Natural killer cell (primary cell): Measurements from ENCODE around the gene SEPTIN8. TPM values are rescaled to one million over a fixed set of nuclear protein-coding genes. Genes with fewer than 3 reads are reported as not detected.
"Not testable (repeated sequence)": the region's sequence is repeated elsewhere in the genome, so short reads cannot be mapped to it uniquely, and the experiment has no call there.

ENCODE experiments used
- ATAC-seq, 3 donors: fragments of 150-1000 bp in 2 of 3; fragments of 200-7000 bp in 1 of 3; cut with Tn5 transposase; 1 replicate in 1 of 3; 2 replicates in 2 of 3; pipeline ENCODE4 v1.10.0; 2021; ENCODE audit warnings: mild to moderate bottlenecking in 2 of 3, moderate library complexity in 2 of 3
- DNase-seq, 2 donors: peaks; one replicate each; pipeline versions ENCODE4 v3.0.0 to v3.0.0-alpha.2; 2013 to 2021; ENCODE audit warnings: mixed read lengths in 1 of 2
- H3K27ac ChIP-seq: one replicate; pipeline ENCODE4 v1.5.1; 2013; ENCODE audit warnings: mild to moderate bottlenecking, low read length
- H3K27me3 ChIP-seq: one replicate; pipeline ENCODE4 v1.6.1; 2013; ENCODE audit warnings: low read length; ENCODE audit not compliant: control insufficient read depth, insufficient read depth
- H3K36me3 ChIP-seq: one replicate; pipeline ENCODE4 v1.6.1; 2013; ENCODE audit warnings: low read length; ENCODE audit not compliant: control insufficient read depth, insufficient read depth
- H3K4me1 ChIP-seq: one replicate; pipeline ENCODE4 v1.6.1; 2013; ENCODE audit warnings: low read length; ENCODE audit not compliant: control insufficient read depth, insufficient read depth
- H3K4me3 ChIP-seq: one replicate; pipeline ENCODE4 v1.5.1; 2013; ENCODE audit warnings: low read length
- H3K9me3 ChIP-seq: one replicate; pipeline ENCODE4 v1.6.1; 2013; ENCODE audit warnings: low read length; ENCODE audit not compliant: control insufficient read depth, insufficient read depth
- H3K27ac Mint-ChIP-seq, 2 donors: one replicate each; pipeline ENCODE4 v1.8.0; 2022; ENCODE audit warnings: mild to moderate bottlenecking in 2 of 2, mixed read lengths in 2 of 2, moderate library complexity in 1 of 2
- H3K27me3 Mint-ChIP-seq, 2 donors: one replicate each; pipeline ENCODE4 v1.8.0; 2022; ENCODE audit warnings: low read depth in 2 of 2, mixed read lengths in 2 of 2
- H3K36me3 Mint-ChIP-seq: one replicate; pipeline ENCODE4 v1.8.0; 2022; ENCODE audit warnings: mixed read lengths
- H3K4me1 Mint-ChIP-seq, 2 donors: one replicate each; pipeline ENCODE4 v1.8.0; 2022; ENCODE audit warnings: mixed read lengths in 2 of 2
- H3K4me3 Mint-ChIP-seq: one replicate; pipeline ENCODE4 v1.8.0; 2022; ENCODE audit warnings: mild to moderate bottlenecking, moderate library complexity, mixed read lengths
- H3K9me3 Mint-ChIP-seq, 2 donors: one replicate each; pipeline ENCODE4 v1.8.0; 2022; ENCODE audit warnings: mixed read lengths in 2 of 2
- WGBS: methylation state at CpG from one replicate; pipeline ENCODE4 v1.1.7; 2013; ENCODE audit warnings: missing lambda C conversion rate; ENCODE audit not compliant: insufficient coverage; 5-methylcytosine and 5-hydroxymethylcytosine counted together
- intact Hi-C: fragments of 100-400 bp; cut with micrococcal nuclease; formaldehyde crosslinking; loops from one replicate; pipeline ENCODE4 v1.14.2; 2022
- total RNA-seq, 4 donors: library from RNA; stranded (reverse); fragments of 120-200 nt in 1 of 4; gene quantifications; one replicate each; pipeline versions ENCODE4 v1.2.3 to v1.2.4, GENCODE V29; 2013 to 2022
- TF ChIP-seq, protein P1 (sequence below): fragments of 200-600 bp; IDR thresholded peaks from one replicate; pipeline ENCODE4 v1.8.0; 2022; ENCODE audit warnings: antibody characterized with exemption

SEPTIN8 gene
- total RNA-seq, 3 donors from 2014 or later (not counting 1 experiment from before 2014, with no cell fraction given), result 5.2 to 17.0 (median 9.4) TPM

GRCh38 chr5:132810605-132811004 is 33.6 kb upstream of the SEPTIN8 start:
- 91% methylated on average over 5 of the region's 5 CpGs for WGBS
- H3K4me1 Mint-ChIP-seq, result peaks cover 6 to 8% of the 10 kb centered on the region in 2 donors
- Histone ChIP-seq H3K27ac (no peak overlapping the region), H3K4me1 (peaks cover 3% of the 10 kb centered on the region), H3K9me3 (no peaks in the 10 kb centered on the region), H3K27me3 (peaks cover 16% of the 10 kb centered on the region), H3K4me3 (no peak overlapping the region), H3K36me3 (no peaks in the 10 kb centered on the region)
- ATAC-seq (no peak), DNase-seq (no peak)
- H3K4me3 Mint-ChIP-seq, result no peak overlapping the region
- H3K27me3 Mint-ChIP-seq, result peaks cover 45 to 63% of the 10 kb centered on the region in 2 donors
- H3K36me3 Mint-ChIP-seq, result no peaks in the 10 kb centered on the region
- TF ChIP-seq, protein P1, sequence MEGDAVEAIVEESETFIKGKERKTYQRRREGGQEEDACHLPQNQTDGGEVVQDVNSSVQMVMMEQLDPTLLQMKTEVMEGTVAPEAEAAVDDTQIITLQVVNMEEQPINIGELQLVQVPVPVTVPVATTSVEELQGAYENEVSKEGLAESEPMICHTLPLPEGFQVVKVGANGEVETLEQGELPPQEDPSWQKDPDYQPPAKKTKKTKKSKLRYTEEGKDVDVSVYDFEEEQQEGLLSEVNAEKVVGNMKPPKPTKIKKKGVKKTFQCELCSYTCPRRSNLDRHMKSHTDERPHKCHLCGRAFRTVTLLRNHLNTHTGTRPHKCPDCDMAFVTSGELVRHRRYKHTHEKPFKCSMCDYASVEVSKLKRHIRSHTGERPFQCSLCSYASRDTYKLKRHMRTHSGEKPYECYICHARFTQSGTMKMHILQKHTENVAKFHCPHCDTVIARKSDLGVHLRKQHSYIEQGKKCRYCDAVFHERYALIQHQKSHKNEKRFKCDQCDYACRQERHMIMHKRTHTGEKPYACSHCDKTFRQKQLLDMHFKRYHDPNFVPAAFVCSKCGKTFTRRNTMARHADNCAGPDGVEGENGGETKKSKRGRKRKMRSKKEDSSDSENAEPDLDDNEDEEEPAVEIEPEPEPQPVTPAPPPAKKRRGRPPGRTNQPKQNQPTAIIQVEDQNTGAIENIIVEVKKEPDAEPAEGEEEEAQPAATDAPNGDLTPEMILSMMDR, result no peak
- no peaks in the 10 kb centered on the region for H3K9me3 Mint-ChIP-seq
- intact Hi-C loops, result no loop called here
- no peak overlapping the region for H3K27ac Mint-ChIP-seq

GRCh38 chr5:132808866-132809265 is 31.8 kb upstream of the SEPTIN8 start:
- Histone ChIP-seq H3K27me3 (peaks cover 16% of the 10 kb centered on the region), H3K9me3 (no peaks in the 10 kb centered on the region), H3K27ac (no peak overlapping the region), H3K4me3 (no peak overlapping the region), H3K4me1 (peaks cover 3% of the 10 kb centered on the region), H3K36me3 (no peaks in the 10 kb centered on the region)
- DNase-seq (no peak), ATAC-seq (no peak)
- peaks cover 6 to 8% of the 10 kb centered on the region in 2 donors for H3K4me1 Mint-ChIP-seq
- no peaks in the 10 kb centered on the region for H3K36me3 Mint-ChIP-seq
- WGBS, result 71% methylated on average over 3 of the region's 3 CpGs
- H3K27ac Mint-ChIP-seq, result no peak overlapping the region
- intact Hi-C loops, result no loop called here
- TF ChIP-seq, protein P1, result no peak
- H3K4me3 Mint-ChIP-seq, result no peak overlapping the region
- H3K27me3 Mint-ChIP-seq, result peaks cover 48 to 72% of the 10 kb centered on the region in 2 donors
- no peaks in the 10 kb centered on the region for H3K9me3 Mint-ChIP-seq

GRCh38 chr5:132808448-132808847 is 31.4 kb upstream of the SEPTIN8 start:
- Histone ChIP-seq H3K36me3 (no peaks in the 10 kb centered on the region), H3K27ac (no peak overlapping the region), H3K4me1 (peaks cover 3% of the 10 kb centered on the region), H3K9me3 (no peaks in the 10 kb centered on the region), H3K27me3 (peaks cover 16% of the 10 kb centered on the region), H3K4me3 (no peak overlapping the region)
- intact Hi-C loops, result no loop called here
- whole genome bisulfite sequencing, result 69% methylated on average over 2 of the region's 2 CpGs
- no peak overlapping the region for H3K27ac Mint-ChIP-seq
- no peak for ATAC-seq
- TF ChIP-seq, protein P1, result no peak
- H3K9me3 Mint-ChIP-seq, result no peaks in the 10 kb centered on the region
- H3K36me3 Mint-ChIP-seq, result no peaks in the 10 kb centered on the region
- peaks cover 6 to 8% of the 10 kb centered on the region in 2 donors for H3K4me1 Mint-ChIP-seq
- peaks cover 51 to 76% of the 10 kb centered on the region in 2 donors for H3K27me3 Mint-ChIP-seq
- H3K4me3 Mint-ChIP-seq, result no peak overlapping the region
- no peak for DNase-seq

DNA sequence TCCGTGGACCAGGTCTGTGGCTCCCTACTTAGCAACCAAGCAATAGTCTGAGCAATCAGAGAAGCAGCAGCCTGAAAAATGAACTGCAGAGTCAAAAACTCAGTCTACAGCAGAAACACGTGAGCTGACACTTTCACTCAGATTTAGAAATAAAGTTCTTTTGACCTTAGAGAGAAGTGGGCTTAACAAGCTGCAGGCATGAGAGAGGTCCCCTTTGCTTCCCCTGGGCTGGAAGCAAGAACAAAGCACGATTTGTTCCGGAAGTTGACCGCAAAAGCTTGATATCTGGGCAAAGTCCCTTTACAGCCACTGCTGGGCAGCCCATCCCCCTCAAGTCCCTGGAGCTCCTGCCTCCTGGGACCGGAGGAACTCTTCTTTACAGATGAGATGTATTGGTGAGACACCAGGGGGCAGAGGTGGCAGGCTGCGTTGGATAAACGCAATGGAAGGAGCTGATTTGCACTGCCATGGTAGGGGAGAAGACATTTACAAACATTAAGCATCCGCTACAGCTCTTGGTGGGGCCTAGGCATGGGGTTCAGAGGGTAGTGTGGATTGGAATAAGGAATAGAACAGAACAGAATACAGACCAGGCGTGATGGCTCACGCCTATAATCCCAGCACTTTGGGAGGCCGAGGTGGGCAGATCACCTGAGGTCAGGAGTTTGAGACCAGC is 30.3 kb upstream of the SEPTIN8 start:
- Mint-ChIP-seq H3K9me3 (no peaks in the 10 kb centered on the region), H3K36me3 (no peaks in the 10 kb centered on the region), H3K27ac (no peak overlapping the region), H3K4me3 (no peak overlapping the region), H3K27me3 (peaks cover 47 to 79% of the 10 kb centered on the region in 2 donors), H3K4me1 (no peaks in the 10 kb centered on the region)
- TF ChIP-seq, protein P1, result no peak
- intact Hi-C loops, result no loop called here
- DNase-seq, result no peak
- Histone ChIP-seq H3K27me3 (peaks cover 8% of the 10 kb centered on the region), H3K9me3 (no peaks in the 10 kb centered on the region), H3K27ac (no peak overlapping the region), H3K4me3 (no peak overlapping the region), H3K4me1 (no peaks in the 10 kb centered on the region), H3K36me3 (no peaks in the 10 kb centered on the region)
- no peak for ATAC-seq
- 57% methylated on average over 12 of the region's 12 CpGs for WGBS

DNA sequence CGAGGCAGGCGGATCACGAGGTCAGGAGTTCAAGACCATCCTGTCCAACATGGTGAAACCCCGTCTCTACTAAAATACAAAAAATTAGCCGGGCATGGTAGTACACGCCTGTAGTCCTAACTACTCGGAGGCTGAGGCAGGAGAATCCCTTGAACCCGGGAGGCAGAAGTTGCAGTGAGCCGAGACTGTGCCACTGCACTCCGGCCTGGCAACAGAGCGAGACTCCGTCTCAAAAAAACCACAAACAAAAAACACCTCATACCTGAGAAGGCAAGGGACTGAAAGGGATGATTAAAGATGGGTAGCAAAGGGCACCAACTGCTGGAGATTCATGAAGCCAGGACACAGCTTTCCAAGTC is 29.7 kb upstream of the SEPTIN8 start:
- H3K4me3 ChIP-seq, DNase-seq, H3K9me3 ChIP-seq, H3K27ac ChIP-seq, H3K4me1 ChIP-seq, ATAC-seq, H3K36me3 ChIP-seq, H3K27ac Mint-ChIP-seq, H3K4me3 Mint-ChIP-seq, H3K27me3 ChIP-seq, H3K9me3 Mint-ChIP-seq, H3K4me1 Mint-ChIP-seq, intact Hi-C loops, H3K36me3 Mint-ChIP-seq: not testable (repeated sequence)
- H3K27me3 Mint-ChIP-seq, result peaks cover 49 to 79% of the 10 kb centered on the region in 2 donors
- 93% methylated on average over 10 of the region's 12 CpGs for WGBS
